K562 (cell line): ENCODE measurements around the gene DPH2. TPM values are rescaled to one million over a fixed set of nuclear protein-coding genes. Genes with fewer than 3 reads are reported as not detected.

ENCODE experiments used
- BMI1 ChIP-seq: fragments of 150-350 bp; IDR thresholded peaks from 2 replicates; pipeline ENCODE4 v1.6.1; 2014; ENCODE audit warnings: low read length
- HDAC6 ChIP-seq: IDR thresholded peaks from 2 replicates; pipeline ENCODE4 v1.6.1; 2012; ENCODE audit warnings: low read depth, mild to moderate bottlenecking, control low read depth, inconsistent platforms, low read length, moderate library complexity
- HMGN3 ChIP-seq: IDR thresholded peaks from 2 replicates; pipeline ENCODE4 v1.6.1; 2011; ENCODE audit warnings: borderline replicate concordance, low read depth, mild to moderate bottlenecking, mixed read lengths, low read length; ENCODE audit not compliant: insufficient read length; ENCODE audit errors: extremely low read depth
- NCOA4 ChIP-seq: fragments of 450-650 bp; IDR thresholded peaks from 2 replicates; pipeline ENCODE4 v1.6.1; 2018; ENCODE audit warnings: mild to moderate bottlenecking; ENCODE audit not compliant: partially characterized antibody
- PHB ChIP-seq: fragments of 250-450 bp; sonication (Bioruptor Pico); IDR thresholded peaks from 2 replicates; pipeline ENCODE4 v1.5.0; 2021
- PKNOX1 ChIP-seq: fragments of 450-650 bp; IDR thresholded peaks from 2 replicates; pipeline ENCODE4 v1.6.1; 2016
- RUNX1 ChIP-seq: sonication (generic); IDR thresholded peaks from 2 replicates; pipeline ENCODE4 v1.6.1; 2016; ENCODE audit warnings: antibody characterized with exemption, low read depth
- SMARCA4 ChIP-seq: fragments of 450-650 bp; IDR thresholded peaks from 2 replicates; pipeline ENCODE4 v1.6.1; 2016
- SNIP1 ChIP-seq: fragments of 450-650 bp; IDR thresholded peaks from 2 replicates; pipeline ENCODE4 v1.7.1; 2017; ENCODE audit warnings: low read depth, mild to moderate bottlenecking
- SNRNP70 ChIP-seq: fragments of 200-400 bp; formaldehyde crosslinking; optimal IDR thresholded peaks from 2 replicates; pipeline ENCODE3; 2017; ENCODE audit warnings: low read depth, low read length
- TAF15 ChIP-seq: fragments of 200-400 bp; formaldehyde crosslinking; IDR thresholded peaks from 2 replicates; pipeline ENCODE4 v1.6.1; 2017; ENCODE audit warnings: mild to moderate bottlenecking, low read depth, low read length, moderate library complexity
- THRB ChIP-seq: fragments of 450-650 bp; formaldehyde crosslinking; conservative IDR thresholded peaks from 2 replicates; pipeline ENCODE4 v1.4.0; 2022; ENCODE audit warnings: mild to moderate bottlenecking, missing genetic modification characterization
- TRIM28 ChIP-seq: fragments of 450-650 bp; IDR thresholded peaks from 2 replicates; pipeline ENCODE4 v1.6.1; 2017
- ZBTB26 ChIP-seq: fragments of 450-650 bp; formaldehyde crosslinking; IDR thresholded peaks from 2 replicates; pipeline ENCODE4 v1.4.0; 2022; ENCODE audit warnings: missing genetic modification characterization
- ZEB2 ChIP-seq: fragments of 450-650 bp; IDR thresholded peaks from 2 replicates; pipeline ENCODE4 v1.6.1; 2016
- ZMIZ1 ChIP-seq, 2 experiments: fragments of 150-350 bp in 1 of 2; IDR thresholded peaks; 2 replicates each; pipeline ENCODE4 v1.6.1; 2012 to 2016; ENCODE audit warnings: low read depth in 2 of 2, low read length in 2 of 2, mild to moderate bottlenecking in 1 of 2, moderate library complexity in 1 of 2
- ZNF197 ChIP-seq: fragments of 200-800 bp; sonication (Bioruptor generic); IDR thresholded peaks from 2 replicates; pipeline ENCODE4 v1.6.1; 2016; ENCODE audit warnings: low read depth, missing genetic modification characterization, missing compliant biosample characterization
- ZNF324 ChIP-seq: fragments of 250-450 bp; sonication (Bioruptor Pico); IDR thresholded peaks from 2 replicates; pipeline ENCODE4 v1.4.0; 2020; ENCODE audit warnings: mild to moderate bottlenecking
- ZNF41 ChIP-seq: fragments of 250-450 bp; sonication (Bioruptor Pico); conservative IDR thresholded peaks from 2 replicates; pipeline ENCODE4 v1.4.0; 2020; ENCODE audit warnings: mild to moderate bottlenecking
- ZNF445 ChIP-seq: fragments of 250-450 bp; sonication (Bioruptor Pico); IDR thresholded peaks from 2 replicates; pipeline ENCODE4 v1.4.0; 2020; ENCODE audit warnings: low read depth, mild to moderate bottlenecking, moderate library complexity
- ZNF699 ChIP-seq: fragments of 250-450 bp; sonication (Bioruptor Pico); IDR thresholded peaks from 2 replicates; pipeline ENCODE4 v1.8.0; 2021; ENCODE audit warnings: mild to moderate bottlenecking, moderate library complexity; ENCODE audit not compliant: insufficient replicate concordance
- ZSCAN32 ChIP-seq: fragments of 450-650 bp; formaldehyde crosslinking; IDR thresholded peaks from 2 replicates; pipeline ENCODE4 v1.4.0; 2020; ENCODE audit warnings: mild to moderate bottlenecking, moderate library complexity
- polyA plus RNA-seq, 8 experiments: library from polyadenylated mRNA; depleted of rRNA in 4 of 8; stranded (reverse) in 5 of 8; unstranded in 3 of 8; fragments of >200 nt; fragmentation: Nextera tagmentation in 2 of 8; fragmentation: Illumina TruSeq in 1 of 8; extraction: Ambion mirVana in 2 of 8; extraction: Trizol in 1 of 8; gene quantifications; 2 replicates each; pipeline versions ENCODE4 v1.2.1 to v1.2.3, GENCODE V29; 2011 to 2014; ENCODE audit warnings: inconsistent platforms in 1 of 8, missing spikeins in 1 of 8
- total RNA-seq, 7 experiments: library from RNA; depleted of rRNA in 6 of 7; stranded (reverse); fragments of >200 nt in 6 of 7; fragmentation: Illumina TruSeq in 2 of 7; extraction: Trizol in 2 of 7; gene quantifications; 2 replicates each; pipeline versions ENCODE4 v1.2.1 to v1.2.3, GENCODE V29; 2011 to 2021; ENCODE audit warnings: low replicate concordance in 1 of 7

DPH2 gene
- total and polyA plus RNA-seq, 9 of the 15 experiments (the other 6 are each of a cell fraction or from before 2014, with no cell fraction given): 17.9 to 94.1 (median 68.1) TPM

- TF ChIP-seq ZEB2 (0 out of 2 replicates have a peak, but pooled peaks have one; percentile 65), ZBTB26 (no peak), PKNOX1 (peak; percentile 95), RUNX1 (no peak; the same call in 1 of the 2 replicates), PHB (0 out of 2 replicates have a peak, but pooled peaks have one; percentile 15), ZMIZ1 (IDR thresholded peaks at IDR 0.05; ENCODE audit: low read depth in 2 of 2, low read length in 2 of 2) (peak in 1 of 2 experiments; percentile 16; a peak in 1 of 4 replicates), ZNF445 (CRISPR knock-in tag) (peak; percentile 40; the same call in 1 of the 2 replicates), ZNF41 (CRISPR knock-in tag) (no peak), THRB (peak; percentile 47; the same call in 1 of the 2 replicates), ZNF699 (CRISPR knock-in tag) (no peak), ZSCAN32 (no peak), SNRNP70 (no peak), HMGN3 (peak; percentile 63), ZNF197 (CRISPR knock-in tag) (0 out of 2 replicates have a peak, but pooled peaks have one; percentile 87), ZNF324 (no peak), HDAC6 (no peak), TRIM28 (no peak), SNIP1 (no peak), SMARCA4 (peak; percentile 80; the same call in 1 of the 2 replicates), TAF15 (peak; percentile 50; the same call in 1 of the 2 replicates), NCOA4 (no peak), BMI1 (no peak)
These were observed 23.4 kb upstream of the DPH2 start, which contains the start of gene IPO13 (continued) for GRCh38 chr1:43946236-43947060.
